Ecto neural progenitor cell (in vitro differentiated cells): ENCODE measurements around the gene MUC20.
"Not testable (repeated sequence)": the region's sequence is repeated elsewhere in the genome, so short reads cannot be mapped to it uniquely, and the experiment has no call there.

Experiments used
- DNase-seq: peaks from one replicate; pipeline ENCODE4 v3.0.0-alpha.2; 2018; ENCODE audit warnings: low spot score

MUC20 gene

GRCh38 chr3:195711091-195711812, 9.5 kb upstream of the MUC20 start:
- not testable (repeated sequence) for DNase-seq

- no peak for DNase-seq
Measured at GRCh38 chr3:195711813-195712534, 8.8 kb upstream of the MUC20 start.

DNA sequence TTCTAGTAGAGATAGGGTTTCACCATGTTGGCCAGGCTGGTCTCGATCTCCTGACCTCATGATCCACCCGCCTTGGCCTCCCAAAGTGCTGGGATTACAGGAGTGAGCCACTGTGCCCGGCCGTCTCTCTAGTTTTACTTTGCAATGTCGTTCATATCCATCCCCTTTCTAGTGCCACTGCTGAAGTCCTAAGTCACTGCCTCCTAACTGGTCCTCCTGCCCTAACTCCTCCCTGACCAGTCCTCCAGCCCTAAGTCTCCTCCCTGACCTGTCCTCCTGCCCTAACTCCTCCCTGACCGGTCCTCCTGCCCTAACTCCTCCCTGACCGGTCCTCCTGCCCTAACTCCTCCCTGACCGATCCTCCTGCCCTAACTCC, 8.3 kb upstream of the MUC20 start:
- DNase-seq, result not testable (repeated sequence)

GRCh38 chr3:195713150-195713549, 7.6 kb upstream of the MUC20 start:
- not testable (repeated sequence) for DNase-seq

- DNase-seq, result no peak
Measured at GRCh38 chr3:195714380-195715011, 6.3 kb upstream of the MUC20 start.

GRCh38 chr3:195715134-195715533, 5.6 kb upstream of the MUC20 start:
- no peak for DNase-seq

DNA sequence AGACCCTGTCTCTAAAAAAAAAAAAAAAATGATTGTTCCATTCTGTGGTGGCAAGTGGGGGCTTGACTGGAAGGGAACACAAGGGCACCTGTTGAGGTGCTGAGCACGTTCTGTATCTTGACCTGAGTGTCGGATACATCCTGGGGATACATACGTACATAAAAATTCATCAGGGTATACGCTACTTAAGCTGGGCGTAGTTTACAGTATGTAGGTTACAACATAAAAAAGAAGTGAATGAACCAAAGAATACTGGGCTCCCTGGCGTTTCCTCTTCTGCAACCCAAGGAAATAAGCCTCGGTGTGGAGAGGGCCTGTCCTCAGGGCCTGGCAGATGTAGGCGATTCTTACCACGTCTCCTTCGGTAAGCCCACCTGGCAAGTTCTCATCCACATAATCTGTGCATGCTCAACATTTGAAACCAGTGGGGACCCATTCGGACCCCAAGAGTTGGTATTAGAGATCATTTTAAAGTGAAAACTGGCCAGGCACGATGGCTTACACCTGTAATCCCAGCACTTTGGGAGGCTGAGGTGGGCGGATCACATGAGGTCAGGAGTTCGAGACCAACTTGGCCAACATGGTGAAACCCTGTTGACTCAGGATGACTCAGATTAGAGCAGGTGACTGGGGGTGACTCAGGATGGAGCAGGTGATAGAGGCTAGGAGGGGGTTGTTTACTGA, 5.1 kb upstream of the MUC20 start:
- DNase-seq, result no peak

- DNase-seq, result no peak
Measured at GRCh38 chr3:195717416-195717815, 3.4 kb upstream of the MUC20 start.

DNA sequence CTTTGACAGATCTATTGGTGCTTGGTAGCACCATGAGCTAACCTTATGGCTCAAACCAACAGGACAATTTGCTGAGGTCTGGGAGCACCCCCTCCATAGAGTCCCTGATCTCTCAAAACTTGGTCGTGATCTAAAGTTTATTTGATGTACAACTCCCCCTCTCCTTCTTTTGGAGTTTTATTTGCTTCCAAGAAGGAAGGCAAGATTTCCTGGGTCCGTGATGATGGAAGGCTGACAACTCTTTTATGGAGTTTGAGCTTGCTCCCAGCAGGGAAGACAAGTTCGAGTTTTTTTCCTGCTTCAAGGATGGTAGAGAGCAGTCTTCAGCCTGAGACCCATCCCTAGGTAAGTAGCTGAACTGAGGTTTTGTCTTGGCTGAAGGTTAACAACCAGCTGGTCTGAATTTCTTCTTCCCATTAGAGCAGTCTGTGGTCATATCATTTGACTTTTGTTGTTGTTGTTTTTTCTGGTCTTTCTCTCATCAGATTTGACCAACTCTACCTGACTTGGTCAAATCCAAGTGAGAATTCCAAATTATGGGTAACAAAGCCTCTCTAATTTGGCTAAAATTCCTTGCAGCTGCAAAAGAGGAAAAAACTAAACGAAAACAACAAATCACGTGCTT, 2.8 kb upstream of the MUC20 start:
- DNase-seq, result no peak

DNA sequence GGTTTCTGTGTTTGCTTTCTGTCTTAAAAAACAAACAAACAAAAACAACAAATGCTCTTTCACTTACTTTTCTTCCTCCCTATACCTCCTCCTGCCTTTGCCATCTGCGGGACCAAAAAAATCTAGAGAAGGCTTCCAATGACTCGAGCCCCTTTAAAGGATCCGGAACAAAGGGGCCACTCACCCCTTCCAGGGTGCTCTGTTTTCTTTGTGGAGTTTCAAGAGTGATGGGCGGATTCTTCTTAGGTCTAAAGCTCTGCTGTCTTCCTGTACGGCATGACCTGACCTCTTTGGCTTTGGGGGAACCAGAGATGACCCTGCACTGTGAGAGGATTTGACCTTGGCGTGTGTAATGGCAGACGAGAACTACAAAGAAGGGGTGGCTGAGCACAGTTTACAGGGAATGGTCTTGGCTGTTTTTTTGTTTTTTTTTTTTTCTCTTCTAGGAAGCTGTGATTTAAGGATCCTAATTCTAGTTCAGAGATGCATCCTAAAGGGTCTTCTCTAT, 2.2 kb upstream of the MUC20 start:
- no peak for DNase-seq

DNA sequence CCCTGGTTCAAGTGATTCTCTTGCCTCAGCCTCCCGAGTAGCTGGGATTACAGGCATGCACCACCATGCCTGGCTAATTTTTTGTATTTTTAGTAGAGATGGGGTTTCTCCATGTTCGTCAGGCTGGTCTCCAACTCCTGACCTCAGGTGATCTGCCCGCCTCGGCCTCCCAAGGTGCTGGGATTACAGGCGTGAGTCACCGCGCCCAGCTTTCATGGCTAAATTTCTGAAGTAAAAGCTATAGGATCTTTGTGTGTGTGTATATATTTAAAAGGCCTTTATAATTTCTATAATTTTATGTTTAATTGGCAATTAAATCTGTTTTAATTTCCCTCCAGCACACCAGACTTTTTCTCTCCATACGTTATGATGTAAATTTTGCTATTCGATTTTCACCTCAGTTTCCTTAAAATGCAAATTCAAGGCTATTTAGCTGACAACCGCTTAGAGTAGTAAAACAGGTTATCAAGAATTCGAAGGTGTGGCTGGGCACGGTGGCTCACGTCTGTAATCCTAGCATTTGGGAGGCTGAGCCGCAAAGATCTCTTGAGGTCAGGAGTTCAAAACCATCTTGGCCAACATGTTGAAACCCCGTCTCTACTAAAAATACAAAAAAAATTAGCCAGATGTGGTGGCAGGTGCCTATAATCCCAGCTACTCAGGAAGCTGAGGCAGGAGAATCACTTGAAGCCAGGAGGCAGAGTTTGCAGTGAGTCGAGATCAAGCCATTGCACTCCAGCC, 1.1 kb upstream of the MUC20 start:
- DNase-seq, result not testable (repeated sequence)

- not testable (repeated sequence) for DNase-seq
Measured at GRCh38 chr3:195722139-195722995, 1.6 kb downstream of the MUC20 start.

DNA sequence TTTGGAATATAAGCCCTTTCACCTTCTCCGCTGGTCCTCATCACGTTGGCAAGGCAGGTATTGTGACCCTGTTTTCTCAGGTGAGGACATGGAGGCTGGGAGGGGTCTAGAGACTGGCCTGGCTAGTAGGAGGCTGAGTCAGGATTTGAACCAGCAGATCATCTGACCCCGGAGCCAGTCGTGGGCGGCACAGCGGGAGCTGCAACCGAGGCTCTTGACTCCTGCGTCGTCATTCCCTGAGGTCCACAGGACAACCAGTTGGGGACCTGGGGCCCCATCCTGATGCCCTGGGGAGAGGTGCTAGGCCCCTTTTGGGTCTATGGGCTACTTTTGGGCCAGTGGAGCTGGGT, 2.2 kb downstream of the MUC20 start:
- DNase-seq, result not testable (repeated sequence)

- DNase-seq, result not testable (repeated sequence)
Measured at GRCh38 chr3:195724363-195724762, 3.6 kb downstream of the MUC20 start.

DNA sequence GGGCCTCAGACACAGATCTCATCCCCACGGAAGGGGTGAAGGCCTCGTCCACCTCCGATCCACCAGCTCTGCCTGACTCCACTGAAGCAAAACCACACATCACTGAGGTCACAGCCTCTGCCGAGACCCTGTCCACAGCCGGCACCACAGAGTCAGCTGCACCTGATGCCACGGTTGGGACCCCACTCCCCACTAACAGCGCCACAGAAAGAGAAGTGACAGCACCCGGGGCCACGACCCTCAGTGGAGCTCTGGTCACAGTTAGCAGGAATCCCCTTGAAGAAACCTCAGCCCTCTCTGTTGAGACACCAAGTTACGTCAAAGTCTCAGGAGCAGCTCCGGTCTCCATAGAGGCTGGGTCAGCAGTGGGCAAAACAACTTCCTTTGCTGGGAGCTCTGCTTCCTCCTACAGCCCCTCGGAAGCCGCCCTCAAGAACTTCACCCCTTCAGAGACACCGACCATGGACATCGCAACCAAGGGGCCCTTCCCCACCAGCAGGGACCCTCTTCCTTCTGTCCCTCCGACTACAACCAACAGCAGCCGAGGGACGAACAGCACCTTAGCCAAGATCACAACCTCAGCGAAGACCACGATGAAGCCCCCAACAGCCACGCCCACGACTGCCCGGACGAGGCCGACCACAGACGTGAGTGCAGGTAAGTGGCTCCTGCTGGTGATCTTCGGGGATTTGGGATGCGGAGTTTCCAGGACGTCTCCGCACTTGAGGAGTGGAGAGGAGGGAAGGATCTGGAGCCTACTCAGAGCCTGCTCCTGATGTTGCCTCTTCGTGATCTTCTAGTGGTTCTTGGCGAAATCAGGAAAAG, 5.3 kb downstream of the MUC20 start:
- DNase-seq, result not testable (repeated sequence)

GRCh38 chr3:195727606-195728195, 6.9 kb downstream of the MUC20 start:
- DNase-seq, result no peak

DNA sequence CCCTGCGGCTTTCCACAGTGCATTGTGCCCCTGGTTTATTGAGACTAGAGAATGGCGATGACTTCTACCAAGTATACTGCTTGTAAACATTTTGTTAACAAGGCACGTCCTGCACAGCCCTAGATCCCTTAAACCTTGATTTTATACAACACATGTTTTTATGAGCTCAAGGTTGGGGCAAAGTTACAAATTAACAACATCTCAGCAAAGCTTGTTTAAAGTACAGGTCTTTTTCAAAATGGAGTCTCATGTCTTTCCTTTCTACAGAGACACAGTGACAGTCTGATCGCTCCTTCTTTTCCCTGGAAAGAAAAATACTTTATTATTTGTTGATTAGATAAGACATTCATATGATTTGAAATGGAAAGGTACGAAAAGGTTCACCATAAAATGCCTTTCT, 8.0 kb downstream of the MUC20 start:
- DNase-seq, result not testable (repeated sequence)

GRCh38 chr3:195729476-195730251, 8.9 kb downstream of the MUC20 start:
- no peak for DNase-seq
